Mucosa of stomach (tissue), 1 donor: ENCODE measurements around the gene C1QTNF1.

ENCODE experiments used
- H3K27me3 ChIP-seq: one replicate; pipeline ENCODE4 v1.7.0; 2013; ENCODE audit warnings: mild to moderate bottlenecking, low read length; ENCODE audit not compliant: control insufficient read depth, insufficient read depth
- H3K36me3 ChIP-seq: one replicate; pipeline ENCODE4 v1.7.0; 2013; ENCODE audit warnings: low read length; ENCODE audit not compliant: control insufficient read depth, insufficient read depth
- H3K4me1 ChIP-seq: one replicate; pipeline ENCODE4 v1.7.0; 2013; ENCODE audit warnings: mild to moderate bottlenecking, low read length; ENCODE audit not compliant: control insufficient read depth, insufficient read depth
- H3K4me3 ChIP-seq: one replicate; pipeline ENCODE4 v1.7.0; 2013; ENCODE audit warnings: low read length
- H3K9ac ChIP-seq: one replicate; pipeline ENCODE4 v1.7.0; 2013; ENCODE audit warnings: mild to moderate bottlenecking, low read length, moderate library complexity
- H3K9me3 ChIP-seq: one replicate; pipeline ENCODE4 v1.7.0; 2013; ENCODE audit warnings: mild to moderate bottlenecking, low read length, moderate library complexity; ENCODE audit not compliant: control insufficient read depth
- donor health status: Pancreatic carcinoma.

C1QTNF1 gene

DNA sequence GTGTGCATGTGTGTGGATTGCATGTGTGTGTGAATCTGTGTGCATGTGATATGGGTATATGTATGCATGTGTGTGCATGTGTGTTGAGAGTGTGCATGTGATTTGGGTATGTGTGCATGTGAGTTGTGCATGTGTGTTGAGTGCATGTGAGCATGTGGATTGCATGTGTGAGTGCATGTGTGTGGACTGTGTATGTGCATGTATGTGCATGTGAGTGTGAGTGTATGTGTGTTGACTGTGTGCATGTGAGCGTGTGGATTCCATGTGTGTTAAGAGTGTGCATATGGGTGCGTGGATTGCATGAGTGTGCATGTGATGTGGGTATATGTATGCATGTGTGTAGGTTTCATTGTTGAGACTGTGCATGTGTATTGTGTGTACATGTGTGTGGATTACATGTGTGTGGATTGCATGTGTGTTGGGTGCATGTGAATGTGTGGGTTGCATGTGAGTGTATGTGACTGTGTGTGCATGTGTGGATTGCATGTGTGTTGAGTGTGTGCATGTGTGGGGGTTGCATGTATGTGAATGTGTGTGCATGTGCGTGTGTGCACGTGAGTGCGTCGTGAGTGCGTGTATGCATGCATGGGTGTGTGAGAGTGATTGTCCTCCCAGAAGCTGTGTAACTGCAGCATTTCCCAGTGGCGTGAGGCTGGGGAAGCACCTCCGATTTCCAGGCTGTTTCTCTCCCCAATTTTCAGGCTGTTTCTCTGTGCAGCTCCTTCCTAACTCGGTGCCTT, 19.4 kb downstream of the C1QTNF1 start:
- no peak overlapping the region for H3K4me3 ChIP-seq
- no peaks in the 10 kb centered on the region for H3K27me3 ChIP-seq
- H3K36me3 ChIP-seq: no peaks in the 10 kb centered on the region
- H3K4me1 ChIP-seq: no peaks in the 10 kb centered on the region
- H3K9me3 ChIP-seq: no peaks in the 10 kb centered on the region
- no peak overlapping the region for H3K9ac ChIP-seq

DNA sequence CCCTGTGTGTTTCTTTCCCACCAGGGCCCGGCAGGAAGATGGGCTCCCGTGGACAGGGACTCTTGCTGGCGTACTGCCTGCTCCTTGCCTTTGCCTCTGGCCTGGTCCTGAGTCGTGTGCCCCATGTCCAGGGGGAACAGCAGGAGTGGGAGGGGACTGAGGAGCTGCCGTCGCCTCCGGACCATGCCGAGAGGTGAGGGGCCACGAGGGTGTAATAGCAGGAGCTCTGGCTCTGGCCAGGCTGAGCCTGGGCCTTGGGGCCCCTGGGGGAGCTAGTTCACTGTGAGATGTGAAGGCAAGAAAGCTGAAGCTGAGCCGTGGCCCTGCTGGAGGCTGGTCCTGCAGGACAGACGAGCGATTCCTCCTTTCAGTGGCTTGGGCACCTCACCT, 20.0 kb downstream of the C1QTNF1 start:
- Histone ChIP-seq H3K4me1 (no peaks in the 10 kb centered on the region), H3K9ac (no peak overlapping the region), H3K36me3 (no peaks in the 10 kb centered on the region), H3K27me3 (peaks cover 4% of the 10 kb centered on the region), H3K9me3 (no peaks in the 10 kb centered on the region), H3K4me3 (no peak overlapping the region)

DNA sequence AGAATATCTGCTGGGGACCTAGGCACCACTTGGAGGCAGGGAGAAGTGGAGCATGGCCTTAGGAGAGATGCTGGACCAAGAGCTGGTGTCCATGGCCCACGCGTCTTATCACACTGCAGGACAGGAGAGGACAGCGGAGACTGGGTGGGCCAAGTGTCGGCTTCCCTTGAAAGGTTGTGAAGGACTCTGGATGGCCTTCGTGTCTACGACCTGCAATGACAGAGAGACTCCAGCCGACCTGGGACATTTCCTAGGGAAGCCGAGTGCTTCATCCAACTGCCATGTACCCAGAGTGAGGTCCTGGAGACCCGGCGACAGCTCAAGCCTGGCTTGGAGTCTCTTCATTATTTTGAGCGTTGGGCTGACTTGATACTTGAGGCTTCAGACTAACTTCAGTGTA, 20.5 kb downstream of the C1QTNF1 start:
- H3K4me3 ChIP-seq: no peak overlapping the region
- H3K4me1 ChIP-seq: no peaks in the 10 kb centered on the region
- H3K9ac ChIP-seq: no peak overlapping the region
- no peaks in the 10 kb centered on the region for H3K9me3 ChIP-seq
- H3K36me3 ChIP-seq: no peaks in the 10 kb centered on the region
- H3K27me3 ChIP-seq: peaks cover 8% of the 10 kb centered on the region

DNA sequence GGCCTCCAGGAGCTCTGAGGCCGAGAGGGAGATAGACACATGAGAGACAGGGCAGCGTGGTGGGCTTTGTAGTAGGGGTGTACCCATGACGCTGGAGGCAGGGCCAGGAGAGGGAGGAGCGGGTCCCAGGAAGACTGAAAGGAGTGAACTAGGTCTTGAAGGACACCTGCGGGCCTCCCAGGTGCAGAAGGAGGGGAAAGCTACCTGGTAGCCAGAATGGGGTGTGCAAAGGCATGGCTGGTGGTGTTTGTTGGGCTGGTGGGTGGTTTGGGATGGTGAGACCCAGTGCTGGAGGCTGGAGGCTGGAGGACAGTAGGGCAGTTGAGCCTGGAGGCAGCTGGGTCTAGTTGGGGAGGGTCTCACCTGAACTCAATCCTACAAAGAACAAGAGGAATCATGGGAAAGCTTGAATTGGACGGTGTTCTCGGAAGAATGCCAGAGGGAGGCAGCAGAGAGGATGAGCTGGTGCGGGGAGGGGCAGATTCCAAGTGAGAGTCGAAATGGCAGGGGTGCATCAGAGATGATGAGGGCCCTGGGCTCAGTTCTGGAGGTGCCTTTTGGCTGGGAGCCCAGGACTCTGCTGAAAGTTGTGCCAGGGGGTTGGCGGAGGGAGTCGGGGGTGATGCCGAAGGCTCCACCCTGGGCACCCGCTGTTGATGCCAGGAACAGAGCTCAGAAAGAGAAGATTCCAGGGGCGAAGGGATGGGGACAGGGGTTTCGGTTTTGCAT, 21.2 kb downstream of the C1QTNF1 start:
- peaks cover 8% of the 10 kb centered on the region for H3K27me3 ChIP-seq
- no peaks in the 10 kb centered on the region for H3K4me1 ChIP-seq
- H3K36me3 ChIP-seq: no peaks in the 10 kb centered on the region
- H3K9ac ChIP-seq: no peak overlapping the region
- H3K4me3 ChIP-seq: no peak overlapping the region
- no peaks in the 10 kb centered on the region for H3K9me3 ChIP-seq

DNA sequence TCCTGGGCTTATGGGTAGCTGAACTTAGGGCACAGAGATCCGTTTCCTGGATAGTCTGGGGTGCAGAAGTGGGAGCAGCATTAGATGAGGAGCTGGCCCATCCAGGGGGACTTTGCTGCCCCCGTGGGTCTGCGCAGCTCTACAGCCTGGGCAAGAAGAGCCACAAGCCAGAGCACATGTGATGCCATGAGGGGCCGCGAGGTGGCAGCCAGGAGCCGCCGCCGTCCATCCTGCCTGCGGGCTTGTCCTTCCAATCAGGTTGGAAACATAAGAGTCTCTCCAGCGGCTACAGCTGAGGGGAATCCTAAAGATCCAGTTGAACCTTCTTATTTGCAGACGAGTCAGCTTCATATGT, 21.9 kb downstream of the C1QTNF1 start:
- H3K4me1 ChIP-seq: no peaks in the 10 kb centered on the region
- peaks cover 13% of the 10 kb centered on the region for H3K27me3 ChIP-seq
- no peak overlapping the region for H3K9ac ChIP-seq
- no peaks in the 10 kb centered on the region for H3K36me3 ChIP-seq
- no peak overlapping the region for H3K4me3 ChIP-seq
- no peaks in the 10 kb centered on the region for H3K9me3 ChIP-seq

DNA sequence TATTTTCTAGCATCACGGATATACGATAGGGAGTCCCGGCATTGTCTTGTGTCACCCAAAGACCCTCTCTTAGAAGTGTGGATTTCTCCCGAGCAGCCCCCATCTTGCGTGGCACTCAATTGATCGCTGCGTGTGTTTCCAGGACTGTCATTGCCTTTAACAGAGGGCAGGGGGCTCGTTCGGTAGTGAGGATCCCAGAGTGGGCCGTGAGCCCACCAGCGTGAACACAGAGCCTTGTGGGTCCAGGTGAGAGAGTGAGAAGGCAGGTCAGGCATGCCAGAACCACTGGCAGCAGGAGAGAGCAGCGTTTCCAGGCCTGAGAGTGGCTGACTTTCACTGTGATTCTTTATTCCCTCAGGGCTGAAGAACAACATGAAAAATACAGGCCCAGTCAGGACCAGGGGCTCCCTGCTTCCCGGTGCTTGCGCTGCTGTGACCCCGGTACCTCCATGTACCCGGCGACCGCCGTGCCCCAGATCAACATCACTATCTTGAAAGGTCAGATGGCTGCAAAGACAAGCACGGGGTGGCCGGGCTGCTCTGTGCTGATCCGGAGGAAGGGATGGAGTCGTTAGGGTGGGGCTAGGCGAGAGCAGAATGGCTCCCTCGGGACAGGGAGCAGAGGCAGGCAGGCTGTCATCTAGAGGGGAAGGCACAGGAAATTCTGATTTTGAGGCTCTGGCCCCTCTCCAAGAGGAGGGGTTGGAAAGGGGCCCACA, 22.4 kb downstream of the C1QTNF1 start:
- Histone ChIP-seq H3K9ac (no peak overlapping the region), H3K4me1 (no peaks in the 10 kb centered on the region), H3K36me3 (no peaks in the 10 kb centered on the region), H3K27me3 (peaks cover 15% of the 10 kb centered on the region), H3K4me3 (no peak overlapping the region), H3K9me3 (no peaks in the 10 kb centered on the region)

DNA sequence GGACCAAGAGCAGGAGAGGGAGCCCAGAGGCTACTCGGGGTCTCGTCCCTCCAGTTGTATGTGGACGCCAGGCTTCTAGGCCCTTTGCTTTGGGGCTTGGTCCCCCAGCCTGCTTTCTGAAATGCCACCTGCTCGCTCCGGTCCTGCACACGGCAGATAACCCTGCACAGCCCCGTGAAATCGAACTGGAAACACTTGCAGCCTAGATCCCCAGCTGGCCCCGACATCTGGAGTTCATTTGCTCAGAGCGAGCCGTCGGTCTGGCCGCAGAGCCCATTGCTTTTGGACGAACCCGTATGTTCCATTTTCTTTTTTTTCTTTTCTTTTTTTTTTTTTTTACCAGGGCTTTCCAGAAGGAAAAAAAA, 22.9 kb downstream of the C1QTNF1 start:
- Histone ChIP-seq H3K4me1 (no peaks in the 10 kb centered on the region), H3K27me3 (peaks cover 15% of the 10 kb centered on the region), H3K9ac (no peak overlapping the region), H3K9me3 (no peaks in the 10 kb centered on the region), H3K4me3 (no peak overlapping the region), H3K36me3 (no peaks in the 10 kb centered on the region)

DNA sequence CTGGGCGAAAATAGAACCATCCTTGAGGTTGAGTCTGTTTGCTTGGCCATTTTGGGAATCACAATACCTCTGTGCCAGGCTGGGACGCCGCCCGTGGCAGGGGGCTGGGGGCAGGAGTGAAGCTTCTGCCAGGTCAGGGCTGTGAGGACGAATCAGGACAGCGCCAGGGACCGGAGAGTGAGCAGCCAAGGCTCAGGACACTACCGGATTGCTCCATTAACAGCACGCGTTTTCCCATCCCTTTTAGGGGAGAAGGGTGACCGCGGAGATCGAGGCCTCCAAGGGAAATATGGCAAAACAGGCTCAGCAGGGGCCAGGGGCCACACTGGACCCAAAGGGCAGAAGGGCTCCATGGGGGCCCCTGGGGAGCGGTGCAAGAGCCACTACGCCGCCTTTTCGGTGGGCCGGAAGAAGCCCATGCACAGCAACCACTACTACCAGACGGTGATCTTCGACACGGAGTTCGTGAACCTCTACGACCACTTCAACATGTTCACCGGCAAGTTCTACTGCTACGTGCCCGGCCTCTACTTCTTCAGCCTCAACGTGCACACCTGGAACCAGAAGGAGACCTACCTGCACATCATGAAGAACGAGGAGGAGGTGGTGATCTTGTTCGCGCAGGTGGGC, 23.4 kb downstream of the C1QTNF1 start:
- Histone ChIP-seq H3K9ac (no peak overlapping the region), H3K9me3 (no peaks in the 10 kb centered on the region), H3K4me1 (no peaks in the 10 kb centered on the region), H3K4me3 (no peak overlapping the region), H3K36me3 (no peaks in the 10 kb centered on the region), H3K27me3 (peaks cover 15% of the 10 kb centered on the region)

DNA sequence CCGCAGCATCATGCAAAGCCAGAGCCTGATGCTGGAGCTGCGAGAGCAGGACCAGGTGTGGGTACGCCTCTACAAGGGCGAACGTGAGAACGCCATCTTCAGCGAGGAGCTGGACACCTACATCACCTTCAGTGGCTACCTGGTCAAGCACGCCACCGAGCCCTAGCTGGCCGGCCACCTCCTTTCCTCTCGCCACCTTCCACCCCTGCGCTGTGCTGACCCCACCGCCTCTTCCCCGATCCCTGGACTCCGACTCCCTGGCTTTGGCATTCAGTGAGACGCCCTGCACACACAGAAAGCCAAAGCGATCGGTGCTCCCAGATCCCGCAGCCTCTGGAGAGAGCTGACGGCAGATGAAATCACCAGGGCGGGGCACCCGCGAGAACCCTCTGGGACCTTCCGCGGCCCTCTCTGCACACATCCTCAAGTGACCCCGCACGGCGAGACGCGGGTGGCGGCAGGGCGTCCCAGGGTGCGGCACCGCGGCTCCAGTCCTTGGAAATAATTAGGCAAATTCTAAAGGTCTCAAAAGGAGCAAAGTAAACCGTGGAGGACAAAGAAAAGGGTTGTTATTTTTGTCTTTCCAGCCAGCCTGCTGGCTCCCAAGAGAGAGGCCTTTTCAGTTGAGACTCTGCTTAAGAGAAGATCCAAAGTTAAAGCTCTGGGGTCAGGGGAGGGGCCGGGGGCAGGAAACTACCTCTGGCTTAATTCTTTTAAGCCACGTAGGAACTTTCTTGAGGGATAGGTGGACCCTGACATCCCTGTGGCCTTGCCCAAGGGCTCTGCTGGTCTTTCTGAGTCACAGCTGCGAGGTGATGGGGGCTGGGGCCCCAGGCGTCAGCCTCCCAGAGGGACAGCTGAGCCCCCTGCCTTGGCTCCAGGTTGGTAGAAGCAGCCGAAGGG, 24.2 kb downstream of the C1QTNF1 start:
- no peak overlapping the region for H3K4me3 ChIP-seq
- no peaks in the 10 kb centered on the region for H3K9me3 ChIP-seq
- peaks cover 15% of the 10 kb centered on the region for H3K27me3 ChIP-seq
- no peaks in the 10 kb centered on the region for H3K36me3 ChIP-seq
- no peaks in the 10 kb centered on the region for H3K4me1 ChIP-seq
- no peak overlapping the region for H3K9ac ChIP-seq

DNA sequence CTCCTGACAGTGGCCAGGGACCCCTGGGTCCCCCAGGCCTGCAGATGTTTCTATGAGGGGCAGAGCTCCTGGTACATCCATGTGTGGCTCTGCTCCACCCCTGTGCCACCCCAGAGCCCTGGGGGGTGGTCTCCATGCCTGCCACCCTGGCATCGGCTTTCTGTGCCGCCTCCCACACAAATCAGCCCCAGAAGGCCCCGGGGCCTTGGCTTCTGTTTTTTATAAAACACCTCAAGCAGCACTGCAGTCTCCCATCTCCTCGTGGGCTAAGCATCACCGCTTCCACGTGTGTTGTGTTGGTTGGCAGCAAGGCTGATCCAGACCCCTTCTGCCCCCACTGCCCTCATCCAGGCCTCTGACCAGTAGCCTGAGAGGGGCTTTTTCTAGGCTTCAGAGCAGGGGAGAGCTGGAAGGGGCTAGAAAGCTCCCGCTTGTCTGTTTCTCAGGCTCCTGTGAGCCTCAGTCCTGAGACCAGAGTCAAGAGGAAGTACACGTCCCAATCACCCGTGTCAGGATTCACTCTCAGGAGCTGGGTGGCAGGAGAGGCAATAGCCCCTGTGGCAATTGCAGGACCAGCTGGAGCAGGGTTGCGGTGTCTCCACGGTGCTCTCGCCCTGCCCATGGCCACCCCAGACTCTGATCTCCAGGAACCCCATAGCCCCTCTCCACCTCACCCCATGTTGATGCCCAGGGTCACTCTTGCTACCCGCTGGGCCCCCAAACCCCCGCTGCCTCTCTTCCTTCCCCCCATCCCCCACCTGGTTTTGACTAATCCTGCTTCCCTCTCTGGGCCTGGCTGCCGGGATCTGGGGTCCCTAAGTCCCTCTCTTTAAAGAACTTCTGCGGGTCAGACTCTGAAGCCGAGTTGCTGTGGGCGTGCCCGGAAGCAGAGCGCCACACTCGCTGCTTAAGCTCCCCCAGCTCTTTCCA, 25.1 kb downstream of the C1QTNF1 start:
- H3K9ac ChIP-seq: no peak overlapping the region
- H3K36me3 ChIP-seq: no peaks in the 10 kb centered on the region
- H3K4me3 ChIP-seq: no peak overlapping the region
- H3K4me1 ChIP-seq: no peaks in the 10 kb centered on the region
- no peaks in the 10 kb centered on the region for H3K9me3 ChIP-seq
- peaks cover 15% of the 10 kb centered on the region for H3K27me3 ChIP-seq

DNA sequence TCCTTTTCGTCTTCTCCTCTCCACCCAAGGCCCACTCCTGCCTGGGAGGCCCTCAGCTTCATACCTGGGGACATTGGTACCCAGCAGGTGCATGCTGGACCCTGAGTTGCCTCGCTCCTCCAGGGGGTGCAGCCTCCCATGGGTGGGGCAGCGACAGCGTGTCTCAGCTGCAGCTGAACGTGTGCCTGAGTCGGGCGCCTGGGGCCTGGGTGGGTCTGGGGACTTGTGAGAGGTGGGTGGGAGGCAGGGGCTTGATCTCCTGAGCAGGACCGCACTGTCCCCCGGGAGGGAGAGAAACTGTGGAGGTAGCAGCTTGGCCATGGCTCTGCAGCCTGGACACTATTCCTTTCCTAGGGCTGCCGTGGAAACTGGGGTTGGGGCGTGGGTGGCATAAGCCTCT, 25.9 kb downstream of the C1QTNF1 start:
- Histone ChIP-seq H3K9ac (no peak overlapping the region), H3K4me1 (no peaks in the 10 kb centered on the region), H3K36me3 (no peaks in the 10 kb centered on the region)

More for the DNA sequence above, 25.9 kb downstream of the C1QTNF1 start:
- H3K4me3 ChIP-seq: no peak overlapping the region
- H3K27me3 ChIP-seq: peaks cover 15% of the 10 kb centered on the region
- H3K9me3 ChIP-seq: no peaks in the 10 kb centered on the region
